NCI-H1417 treated with DMSO at 0.1 percent for 48 hours (cell line): ENCODE results near the gene PRKCA.

ENCODE experiments used
- DNase-seq: peaks from one replicate; lab custom pipeline; 2025; lab: John Stamatoyannopoulos, UW

The PRKCA gene

GRCh38 chr17:66518677-66519076 lies 216.3 kb downstream of the PRKCA start:
- DNase-seq = no peak

- no peak for DNase-seq
These were observed 216.7 kb downstream of the PRKCA start for GRCh38 chr17:66519154-66519553.

- DNase-seq = no peak
These were observed 218.6 kb downstream of the PRKCA start for GRCh38 chr17:66520999-66521398.

GRCh38 chr17:66522591-66523272 lies 220.3 kb downstream of the PRKCA start:
- no peak for DNase-seq

- no peak for DNase-seq
These were observed 221.2 kb downstream of the PRKCA start for GRCh38 chr17:66523378-66524200.

GRCh38 chr17:66524877-66525276 lies 222.5 kb downstream of the PRKCA start:
- DNase-seq = no peak

- no peak for DNase-seq
These were observed 222.9 kb downstream of the PRKCA start for GRCh38 chr17:66525338-66525737.

GRCh38 chr17:66526827-66527226 lies 224.4 kb downstream of the PRKCA start:
- DNase-seq = no peak

- no peak for DNase-seq
These were observed 224.9 kb downstream of the PRKCA start for GRCh38 chr17:66527335-66527734.

GRCh38 chr17:66531851-66532295 lies 229.5 kb downstream of the PRKCA start:
- DNase-seq = no peak

GRCh38 chr17:66533572-66533971 lies 231.2 kb downstream of the PRKCA start:
- no peak for DNase-seq

- DNase-seq = no peak
These were observed 231.6 kb downstream of the PRKCA start for GRCh38 chr17:66533986-66534385.

GRCh38 chr17:66535611-66536010 lies 233.2 kb downstream of the PRKCA start:
- DNase-seq = no peak

- DNase-seq = no peak
These were observed 235.1 kb downstream of the PRKCA start for GRCh38 chr17:66537502-66537901.

- no peak for DNase-seq
These were observed 236.4 kb downstream of the PRKCA start for GRCh38 chr17:66538776-66539175.

- no peak for DNase-seq
These were observed 237.8 kb downstream of the PRKCA start for GRCh38 chr17:66540131-66540781.

- no peak for DNase-seq
These were observed 239.2 kb downstream of the PRKCA start for GRCh38 chr17:66541461-66542128.

GRCh38 chr17:66542129-66542966 lies 239.9 kb downstream of the PRKCA start:
- no peak for DNase-seq

GRCh38 chr17:66542967-66543520 lies 240.6 kb downstream of the PRKCA start:
- DNase-seq = no peak

GRCh38 chr17:66543526-66543925 lies 241.1 kb downstream of the PRKCA start:
- no peak for DNase-seq

GRCh38 chr17:66545918-66546317 lies 243.5 kb downstream of the PRKCA start:
- no peak for DNase-seq
